Lower leg skin (tissue), 3 donors: ENCODE data around the gene DGKI.

Experiments used
- POLR2A ChIP-seq, 2 donors: fragments of 450-650 bp; IDR thresholded peaks; one replicate each; pipeline ENCODE4 v1.6.1; 2016 to 2017; ENCODE audit warnings: antibody characterized with exemption in 2 of 2, mild to moderate bottlenecking in 1 of 2, moderate library complexity in 1 of 2
- TF ChIP-seq, protein P1 (sequence below), 3 donors: fragments of 450-650 bp; IDR thresholded peaks; one replicate each; pipeline ENCODE4 v1.5.1; 2016; ENCODE audit warnings: antibody characterized with exemption in 3 of 3, mild to moderate bottlenecking in 3 of 3, moderate library complexity in 2 of 3

DNA sequence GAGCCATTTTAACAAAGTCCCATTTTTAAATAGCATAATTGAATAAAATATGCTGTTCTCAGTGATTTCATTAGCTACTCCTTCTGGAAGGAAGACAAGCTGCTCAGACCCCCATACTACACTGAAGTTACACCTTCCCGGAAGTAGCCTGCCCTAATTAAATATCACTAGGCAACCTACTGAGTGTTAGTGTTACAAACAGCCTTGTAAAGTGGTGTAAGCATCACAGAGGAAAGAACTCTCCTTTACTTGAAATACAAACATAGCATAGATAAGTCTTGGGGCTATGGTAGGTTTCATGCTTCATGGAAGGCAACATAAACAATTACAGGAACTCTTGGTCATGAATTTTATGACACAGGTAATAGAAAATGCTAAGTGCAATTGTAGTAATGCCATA lies 459.8 kb downstream of the DGKI start:
- no peak for TF ChIP-seq POLR2A (IDR thresholded peaks at IDR 0.05)
- TF ChIP-seq, protein P1, sequence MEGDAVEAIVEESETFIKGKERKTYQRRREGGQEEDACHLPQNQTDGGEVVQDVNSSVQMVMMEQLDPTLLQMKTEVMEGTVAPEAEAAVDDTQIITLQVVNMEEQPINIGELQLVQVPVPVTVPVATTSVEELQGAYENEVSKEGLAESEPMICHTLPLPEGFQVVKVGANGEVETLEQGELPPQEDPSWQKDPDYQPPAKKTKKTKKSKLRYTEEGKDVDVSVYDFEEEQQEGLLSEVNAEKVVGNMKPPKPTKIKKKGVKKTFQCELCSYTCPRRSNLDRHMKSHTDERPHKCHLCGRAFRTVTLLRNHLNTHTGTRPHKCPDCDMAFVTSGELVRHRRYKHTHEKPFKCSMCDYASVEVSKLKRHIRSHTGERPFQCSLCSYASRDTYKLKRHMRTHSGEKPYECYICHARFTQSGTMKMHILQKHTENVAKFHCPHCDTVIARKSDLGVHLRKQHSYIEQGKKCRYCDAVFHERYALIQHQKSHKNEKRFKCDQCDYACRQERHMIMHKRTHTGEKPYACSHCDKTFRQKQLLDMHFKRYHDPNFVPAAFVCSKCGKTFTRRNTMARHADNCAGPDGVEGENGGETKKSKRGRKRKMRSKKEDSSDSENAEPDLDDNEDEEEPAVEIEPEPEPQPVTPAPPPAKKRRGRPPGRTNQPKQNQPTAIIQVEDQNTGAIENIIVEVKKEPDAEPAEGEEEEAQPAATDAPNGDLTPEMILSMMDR (IDR thresholded peaks at IDR 0.05): no peak
